GM21360 (cell line): ENCODE results near the gene TSHR.
"Not testable (repeated sequence)": the region's sequence is repeated elsewhere in the genome, so short reads cannot be mapped to it uniquely, and the experiment has no call there.

Experiments
- ATAC-seq: cut with Tn5 transposase; IDR thresholded peaks from one replicate; pipeline ENCODE4 v1.9.1; 2021; ENCODE audit warnings: mild to moderate bottlenecking, moderate library complexity; ENCODE audit not compliant: unreplicated experiment

Gene TSHR

GRCh38 chr14:81062816-81063215 is 107.4 kb downstream of the TSHR start:
- ATAC-seq: peak; percentile 84

DNA sequence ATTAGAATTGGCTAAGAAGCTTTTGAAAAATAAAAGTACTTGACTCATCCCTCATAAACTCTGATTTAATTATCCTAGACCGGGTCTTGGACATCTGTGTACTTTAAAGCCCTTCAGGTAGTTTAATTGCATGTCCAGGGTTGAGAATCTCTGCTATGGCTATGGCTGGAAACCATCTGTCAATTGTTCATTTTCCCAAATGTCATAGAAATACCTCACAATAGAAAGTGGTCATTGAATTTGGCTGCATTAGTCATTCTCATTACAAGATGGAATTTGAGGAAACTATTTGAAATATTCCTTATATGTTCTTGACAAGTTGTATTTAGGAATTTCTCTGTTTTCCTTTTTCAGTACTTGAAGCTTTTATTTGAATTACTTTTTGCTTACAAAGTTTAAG is 111.3 kb downstream of the TSHR start:
- no peak for ATAC-seq

DNA sequence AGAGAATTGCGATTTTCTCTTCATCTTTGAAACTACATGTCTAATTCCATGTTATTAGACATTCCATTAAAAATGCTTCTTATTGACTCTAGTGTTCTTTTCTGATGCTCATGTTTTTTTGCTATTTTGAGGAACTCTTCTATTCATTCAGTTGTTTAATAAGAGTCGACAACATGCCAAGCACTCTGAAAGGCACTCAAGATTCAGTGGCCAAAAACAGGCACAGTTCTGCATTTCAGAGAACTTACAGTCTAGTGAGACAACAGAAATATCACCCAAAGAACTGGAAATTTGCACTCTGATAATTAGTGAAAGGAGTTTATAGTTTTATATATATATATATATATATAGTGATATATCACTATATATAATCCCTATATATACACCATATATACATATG is 111.7 kb downstream of the TSHR start:
- ATAC-seq: no peak

GRCh38 chr14:81068176-81068782 is 112.9 kb downstream of the TSHR start:
- ATAC-seq: no peak

GRCh38 chr14:81070511-81070910 is 115.1 kb downstream of the TSHR start:
- ATAC-seq: no peak

GRCh38 chr14:81085596-81085995 is 130.2 kb downstream of the TSHR start:
- no peak for ATAC-seq

GRCh38 chr14:81087230-81087629 is 131.8 kb downstream of the TSHR start:
- no peak for ATAC-seq

GRCh38 chr14:81091139-81091538 is 135.7 kb downstream of the TSHR start:
- no peak for ATAC-seq

GRCh38 chr14:81091660-81092059 is 136.2 kb downstream of the TSHR start:
- no peak for ATAC-seq

DNA sequence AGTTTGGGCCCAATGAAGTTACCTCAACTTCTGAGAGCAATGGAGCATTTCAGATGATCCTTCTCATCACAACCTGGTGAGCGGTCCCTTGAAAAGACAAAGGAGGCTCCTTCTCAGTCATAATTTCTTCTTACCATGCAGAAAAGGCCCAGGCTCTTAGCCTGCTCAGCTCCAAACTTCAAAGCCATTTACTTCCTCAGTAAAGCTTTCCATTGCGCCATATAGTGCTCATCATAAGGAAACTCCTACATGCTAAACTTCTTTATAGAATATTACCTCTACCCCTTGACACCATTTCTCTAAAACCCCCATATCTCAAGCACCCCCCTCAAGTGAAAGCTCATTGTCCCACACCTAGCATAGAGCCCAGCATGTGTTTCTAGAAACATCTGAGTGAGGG is 138.2 kb downstream of the TSHR start:
- no peak for ATAC-seq

GRCh38 chr14:81095539-81095938 is 140.1 kb downstream of the TSHR start:
- ATAC-seq: no peak

DNA sequence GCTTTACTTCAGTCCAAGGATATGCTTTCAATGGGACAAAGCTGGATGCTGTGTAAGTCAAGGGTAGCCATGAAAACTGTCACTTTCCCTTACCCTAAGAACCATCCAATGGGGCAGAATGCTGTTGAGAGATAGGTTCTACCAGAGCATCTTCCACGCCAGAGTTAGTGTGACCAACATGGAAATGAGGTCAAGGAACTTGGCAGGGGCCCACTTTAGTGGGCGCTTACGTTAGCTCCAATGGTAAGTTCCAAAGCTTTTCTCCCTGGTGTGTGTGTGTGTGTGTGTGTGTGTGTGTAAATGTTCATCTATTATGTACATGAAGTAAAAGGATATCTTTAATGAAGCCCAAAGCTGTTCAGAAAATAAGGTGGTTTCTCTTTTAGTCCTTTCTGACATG is 141.2 kb downstream of the TSHR start:
- ATAC-seq: no peak

GRCh38 chr14:81102217-81102616 is 146.8 kb downstream of the TSHR start:
- no peak for ATAC-seq

GRCh38 chr14:81103443-81103842 is 148.0 kb downstream of the TSHR start:
- ATAC-seq: no peak

DNA sequence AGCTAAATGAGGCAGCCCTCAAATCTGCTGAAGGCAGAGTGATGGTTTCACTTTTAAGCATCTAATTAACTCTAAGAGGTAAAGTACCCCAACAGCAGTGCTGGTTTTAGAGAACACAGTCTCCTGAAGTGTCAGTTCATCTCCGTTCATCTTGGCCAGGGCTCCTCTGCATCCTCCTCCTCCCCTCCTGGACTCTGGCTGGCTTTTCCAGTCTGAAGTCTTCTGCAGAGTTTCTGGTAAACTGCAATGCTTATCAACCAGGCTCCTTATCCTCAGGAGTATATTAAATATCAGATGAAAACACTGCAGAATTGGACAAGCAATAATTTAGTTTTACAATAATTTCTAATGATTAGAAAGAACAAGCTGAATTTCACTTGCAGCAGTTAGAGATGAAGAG is 150.0 kb downstream of the TSHR start:
- no peak for ATAC-seq

- ATAC-seq: no peak
Measured at GRCh38 chr14:81105961-81106360, 150.5 kb downstream of the TSHR start.

- no peak for ATAC-seq
Measured at GRCh38 chr14:81110186-81110585, 154.8 kb downstream of the TSHR start.

DNA sequence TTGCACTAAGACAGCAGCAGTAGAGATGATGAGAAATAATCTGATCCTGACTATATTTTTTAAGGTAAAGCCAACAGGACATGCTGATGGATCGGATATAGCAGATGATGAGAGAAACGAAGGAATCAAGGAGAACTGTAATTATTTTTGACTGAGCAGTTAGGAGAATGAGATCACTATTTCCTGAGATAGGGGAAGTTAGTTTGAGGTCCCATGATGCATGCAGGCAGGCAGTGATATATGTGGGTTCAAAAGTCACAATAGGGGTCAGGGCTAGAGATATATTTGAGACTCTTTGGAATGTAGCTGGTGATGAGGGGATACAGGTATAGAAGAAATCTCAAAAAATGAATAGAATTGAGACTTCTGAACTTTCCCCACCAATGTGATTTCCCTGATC is 157.8 kb downstream of the TSHR start:
- no peak for ATAC-seq

DNA sequence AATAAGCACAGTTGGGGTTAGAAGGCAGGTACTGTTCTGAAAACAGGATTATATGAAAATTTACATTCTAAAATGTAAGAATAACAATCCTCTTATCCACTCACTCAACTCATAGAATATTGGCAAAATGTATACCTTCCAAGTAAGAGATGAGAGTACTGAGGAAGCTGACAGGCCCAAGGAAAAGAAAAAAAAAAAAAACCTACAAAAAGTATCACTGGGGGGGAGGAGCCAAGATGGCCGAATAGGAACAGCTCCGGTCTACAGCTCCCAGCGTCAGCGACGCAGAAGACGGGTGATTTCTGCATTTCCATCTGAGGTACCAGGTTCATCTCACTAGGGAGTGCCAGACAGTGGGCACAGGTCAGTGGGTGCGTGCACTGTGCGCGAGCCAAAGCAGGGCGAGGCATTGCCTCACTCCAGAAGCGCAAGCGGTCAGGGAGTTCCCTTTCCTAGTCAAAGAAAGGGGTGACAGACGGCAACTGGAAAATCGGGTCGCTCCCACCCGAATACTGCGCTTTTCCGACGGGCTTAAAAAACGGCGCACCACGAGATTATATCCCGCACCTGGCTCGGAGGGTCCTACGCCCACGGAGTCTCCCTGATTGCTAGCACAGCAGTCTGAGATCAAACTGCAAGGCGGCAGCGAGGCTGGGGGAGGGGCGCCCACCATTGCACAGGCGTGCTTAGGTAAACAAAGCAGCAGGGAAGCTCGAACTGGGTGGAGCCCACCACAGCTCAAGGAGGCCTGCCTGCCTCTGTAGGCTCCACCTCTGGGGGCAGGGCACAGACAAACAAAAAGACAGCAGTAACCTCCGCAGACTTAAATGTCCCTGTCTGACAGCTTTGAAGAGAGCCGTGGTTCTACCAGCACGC is 158.8 kb downstream of the TSHR start:
- ATAC-seq: not testable (repeated sequence)

DNA sequence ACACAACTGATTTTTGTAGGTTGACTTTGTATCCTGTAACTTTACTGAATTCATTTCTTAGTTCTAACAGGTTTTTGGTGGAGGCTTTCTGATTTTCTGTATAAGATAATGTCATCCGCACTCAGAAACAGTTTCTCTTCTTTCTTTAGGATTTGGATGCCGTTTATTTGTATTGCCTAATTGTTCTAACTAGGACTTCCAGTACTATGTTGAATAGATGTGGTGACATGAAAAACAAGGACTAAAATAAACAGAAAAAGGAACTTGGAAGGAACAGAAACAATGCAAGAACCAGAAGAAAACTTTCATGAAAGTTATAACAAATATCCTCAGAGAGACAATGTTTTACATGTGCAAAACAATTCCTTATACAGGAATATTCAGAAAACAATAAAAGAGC is 165.1 kb downstream of the TSHR start:
- no peak for ATAC-seq

- peak; percentile 99 for ATAC-seq
Measured at GRCh38 chr14:81122326-81122725, 166.9 kb downstream of the TSHR start.

GRCh38 chr14:81123811-81124210 is 168.4 kb downstream of the TSHR start:
- no peak for ATAC-seq
